A172 (cell line): ENCODE results near the gene GOLIM4. TPM values are rescaled to one million over a fixed set of nuclear protein-coding genes. Genes with fewer than 3 reads are reported as not detected.
"Not testable (repeated sequence)": the region's sequence is repeated elsewhere in the genome, so short reads cannot be mapped to it uniquely, and the experiment has no call there.

ENCODE experiments used
- DNase-seq: peaks from one replicate; pipeline ENCODE4 v3.0.0-alpha.2; 2015; ENCODE audit warnings: low spot score
- total RNA-seq: library from RNA; depleted of rRNA; stranded (reverse); fragments of >200 nt; shearing (Covaris generic); gene quantifications from 2 replicates; pipeline ENCODE4 v1.2.3, GENCODE V29; 2014; rRNA removed

Gene GOLIM4
- total RNA-seq, result 55.2 and 63.9 TPM in 2 replicates

- DNase-seq, result peak; percentile 96
These were observed at the start of gene GOLIM4 for GRCh38 chr3:168095611-168096209. Gene GOLIM4, minus strand, starts transcription at chr3:168095924. Its CDS starts 639 bp downstream, at chr3:168095285.

DNA sequence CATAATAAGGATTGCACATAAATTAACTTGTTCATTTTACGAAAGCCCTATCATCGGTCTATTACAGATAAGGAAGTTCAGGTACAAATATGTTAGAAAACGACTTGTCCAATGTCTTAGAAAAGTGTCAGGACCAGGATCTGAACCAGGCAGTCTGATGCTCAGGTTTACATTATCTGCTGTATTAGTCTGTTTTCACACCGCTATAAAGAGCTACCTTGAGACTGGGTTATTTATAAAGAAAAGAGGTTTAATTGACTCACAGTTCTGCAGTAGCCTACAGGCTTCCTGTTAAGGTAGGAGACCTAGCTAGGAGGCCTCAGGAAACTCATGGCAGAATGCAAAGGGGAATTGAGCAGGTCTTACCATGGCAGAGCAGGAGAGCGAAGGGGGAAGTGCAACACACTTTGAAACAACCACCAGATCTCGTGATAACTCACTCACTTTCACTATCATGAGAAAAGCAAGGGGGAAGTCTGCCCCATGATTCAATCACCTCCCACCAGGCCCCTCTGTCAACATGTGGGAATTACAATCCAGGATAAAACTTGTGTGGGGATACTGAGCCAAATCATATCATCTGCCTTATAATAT lies 45.8 kb upstream of the GOLIM4 start:
- no peak for DNase-seq

GRCh38 chr3:168139947-168140346 lies 44.2 kb upstream of the GOLIM4 start:
- DNase-seq, result no peak

DNA sequence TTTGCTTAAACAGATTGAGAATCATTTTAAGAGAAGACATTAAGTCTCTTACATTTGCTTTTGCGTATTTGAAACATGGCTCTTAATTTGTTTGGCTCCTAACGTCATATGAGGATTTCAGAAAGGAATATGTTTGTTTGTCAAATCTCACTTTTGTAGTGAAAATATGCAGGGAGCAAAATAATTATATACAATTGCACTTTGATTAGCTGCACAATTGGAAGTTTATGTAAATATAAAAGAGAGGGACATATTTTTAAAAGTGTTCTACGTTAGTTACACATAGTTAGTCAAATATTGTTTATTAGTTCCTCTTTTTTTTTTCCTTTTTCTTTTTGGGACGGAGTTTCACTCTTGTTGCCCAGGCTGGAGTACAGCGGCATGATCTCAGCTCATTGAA lies 42.7 kb upstream of the GOLIM4 start:
- no peak for DNase-seq

- peak; percentile 54 for DNase-seq
These were observed 39.2 kb upstream of the GOLIM4 start for GRCh38 chr3:168134931-168135330.

- DNase-seq, result not testable (repeated sequence)
These were observed 34.5 kb upstream of the GOLIM4 start for GRCh38 chr3:168130250-168130649.

GRCh38 chr3:168128463-168128862 lies 32.7 kb upstream of the GOLIM4 start:
- DNase-seq, result not testable (repeated sequence)

DNA sequence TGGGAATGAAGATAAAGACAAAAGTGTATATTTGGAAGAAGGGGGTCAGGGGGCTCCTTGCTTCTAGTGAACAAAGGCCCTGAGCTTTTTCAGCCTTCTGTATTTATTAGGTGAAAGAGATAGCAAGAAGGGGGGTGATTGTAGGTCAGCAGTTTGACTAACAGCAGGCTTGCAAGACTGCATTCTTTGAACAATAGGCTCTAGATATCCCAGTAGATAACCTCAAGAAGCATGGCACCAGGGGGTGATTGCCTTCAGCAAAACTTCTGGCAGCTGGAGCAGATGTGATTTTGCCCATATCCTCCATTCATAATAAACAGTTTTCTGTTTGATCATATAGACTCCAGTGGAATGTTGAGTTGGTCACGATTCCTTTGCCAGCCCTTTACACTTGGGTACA lies 31.7 kb upstream of the GOLIM4 start:
- no peak for DNase-seq

GRCh38 chr3:168124791-168125190 lies 29.1 kb upstream of the GOLIM4 start:
- no peak for DNase-seq

DNA sequence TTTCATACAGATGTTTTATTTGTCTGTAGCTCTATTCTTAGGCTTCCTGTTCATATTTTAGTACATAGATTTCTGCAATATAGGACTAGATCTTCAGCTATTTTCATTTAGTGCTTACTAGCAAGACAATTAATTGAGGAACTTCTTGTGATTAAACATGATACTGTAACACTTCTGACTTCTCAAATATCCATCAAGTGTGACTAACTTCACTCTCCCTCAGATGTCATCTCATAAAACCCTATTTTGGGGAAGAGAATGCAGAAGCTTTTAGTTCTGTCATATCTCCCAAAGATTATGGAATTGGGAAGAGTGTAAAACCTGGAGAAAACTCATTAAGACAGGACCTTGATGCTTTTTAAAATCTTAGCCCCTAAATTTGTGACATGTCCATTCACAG lies 28.6 kb upstream of the GOLIM4 start:
- DNase-seq, result no peak

- no peak for DNase-seq
These were observed 27.8 kb upstream of the GOLIM4 start for GRCh38 chr3:168123201-168124176.

GRCh38 chr3:168121184-168122017 lies 25.7 kb upstream of the GOLIM4 start:
- DNase-seq, result no peak

DNA sequence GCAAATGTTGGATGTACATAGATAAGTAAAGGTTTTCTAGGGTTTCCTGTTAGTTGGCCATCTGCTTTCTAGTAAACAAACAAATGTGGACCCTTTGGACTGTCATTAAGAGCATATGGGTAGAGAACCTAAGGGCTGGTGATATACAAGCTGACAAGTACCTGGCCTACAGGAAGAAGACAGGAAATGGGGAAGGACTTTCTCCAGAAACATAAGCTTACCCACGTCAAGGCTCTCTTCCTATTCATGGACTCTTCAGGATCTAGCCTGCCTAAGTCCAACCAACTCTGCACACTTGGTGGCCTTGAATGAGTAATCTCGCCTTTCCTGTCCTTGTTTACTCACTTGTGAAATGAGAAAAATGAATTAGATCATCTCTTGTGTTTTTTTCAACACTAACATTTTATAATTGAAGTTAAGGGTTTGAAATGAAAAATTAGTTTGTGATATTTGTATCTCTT lies 22.2 kb upstream of the GOLIM4 start:
- no peak for DNase-seq

DNA sequence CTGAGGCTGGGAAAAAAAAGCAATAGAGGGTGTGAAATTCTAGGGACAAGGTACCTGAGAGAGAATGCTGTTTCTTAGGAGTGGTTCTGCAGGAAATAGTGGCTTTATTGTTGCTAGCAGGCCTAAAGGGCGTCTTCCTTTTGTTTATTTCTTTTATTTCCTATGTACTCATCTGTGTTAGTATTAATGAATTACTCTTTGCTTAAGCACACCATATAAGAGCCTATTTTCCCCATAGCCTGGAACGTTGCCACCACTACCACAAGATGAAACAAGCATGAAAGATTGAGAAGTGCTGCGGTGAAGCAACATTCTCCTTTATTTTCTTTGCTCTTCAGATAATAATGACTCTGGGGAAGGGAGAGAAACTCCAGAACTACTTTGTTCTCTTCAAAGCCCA lies 21.3 kb upstream of the GOLIM4 start:
- DNase-seq, result no peak

DNA sequence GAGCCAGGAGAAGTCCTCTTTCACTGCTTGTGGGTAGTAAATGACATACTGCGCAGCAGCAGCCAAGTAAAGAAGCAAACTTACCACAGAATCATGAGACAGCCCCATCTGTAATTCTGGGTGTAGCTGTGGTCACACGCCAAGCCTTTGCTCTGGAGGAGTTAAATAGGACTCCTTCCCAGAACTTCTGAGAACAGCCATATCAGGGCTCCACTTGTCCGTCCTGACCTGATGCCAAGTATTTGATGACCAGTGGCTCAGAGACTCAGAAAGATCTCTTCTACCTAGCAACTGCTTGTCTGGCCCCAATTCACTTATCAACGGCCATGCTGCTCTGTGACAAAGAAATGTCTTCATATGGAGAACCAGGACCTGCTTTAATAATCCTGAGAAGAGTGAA lies 20.6 kb upstream of the GOLIM4 start:
- no peak for DNase-seq

- no peak for DNase-seq
These were observed 18.1 kb upstream of the GOLIM4 start for GRCh38 chr3:168113848-168114247.

DNA sequence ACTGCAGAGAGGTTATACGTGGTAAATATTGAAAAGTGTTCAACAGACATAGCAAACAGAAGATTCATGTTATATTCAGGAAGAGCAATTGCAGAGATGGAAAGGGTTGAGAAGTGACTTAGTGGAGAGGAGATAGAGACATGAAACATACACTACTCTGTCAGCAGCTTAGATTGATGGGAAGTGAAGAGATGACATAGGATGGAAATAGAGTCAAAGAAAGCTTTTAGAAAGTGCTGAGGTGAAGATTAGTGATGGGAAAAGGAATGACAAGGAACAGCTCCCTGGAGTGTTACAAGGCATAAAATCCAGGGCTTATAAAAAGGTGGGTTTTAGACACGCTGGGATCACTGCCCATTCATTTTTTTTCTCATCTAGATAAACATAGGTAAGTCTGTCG lies 17.2 kb upstream of the GOLIM4 start:
- DNase-seq, result no peak

- no peak for DNase-seq
These were observed 8.6 kb upstream of the GOLIM4 start for GRCh38 chr3:168104361-168104760.

DNA sequence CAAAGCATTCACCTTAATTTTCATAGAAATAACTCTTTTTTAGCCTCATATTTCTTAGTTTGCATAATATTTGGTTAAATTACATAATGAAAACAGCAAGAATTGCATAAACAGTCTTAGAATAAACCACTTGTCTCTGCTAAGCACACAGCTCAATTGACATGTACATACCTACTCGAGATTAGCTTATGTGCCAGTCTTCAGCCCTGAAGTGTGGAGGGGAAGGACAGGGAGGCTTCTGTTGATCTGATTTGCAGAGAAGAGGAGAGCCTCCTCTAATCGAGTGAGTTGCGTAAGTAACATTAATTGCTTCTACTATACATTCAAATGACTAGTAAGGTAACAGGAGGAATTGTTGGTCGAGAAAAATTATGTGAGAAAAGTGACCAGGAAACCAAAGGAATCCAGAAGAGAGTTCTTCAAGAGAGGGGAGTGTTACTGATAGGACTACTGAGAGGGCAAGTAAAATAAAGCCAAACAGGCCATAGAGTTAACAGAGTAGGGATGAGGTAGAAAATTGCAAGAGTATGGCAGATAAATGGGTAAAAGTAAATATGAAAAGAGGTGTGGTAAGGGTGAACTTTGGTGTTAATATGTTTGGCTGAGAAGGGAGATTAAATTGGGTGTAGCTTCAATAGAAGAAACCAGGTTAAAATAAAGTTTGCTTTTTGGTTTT lies 7.1 kb upstream of the GOLIM4 start:
- DNase-seq, result no peak

DNA sequence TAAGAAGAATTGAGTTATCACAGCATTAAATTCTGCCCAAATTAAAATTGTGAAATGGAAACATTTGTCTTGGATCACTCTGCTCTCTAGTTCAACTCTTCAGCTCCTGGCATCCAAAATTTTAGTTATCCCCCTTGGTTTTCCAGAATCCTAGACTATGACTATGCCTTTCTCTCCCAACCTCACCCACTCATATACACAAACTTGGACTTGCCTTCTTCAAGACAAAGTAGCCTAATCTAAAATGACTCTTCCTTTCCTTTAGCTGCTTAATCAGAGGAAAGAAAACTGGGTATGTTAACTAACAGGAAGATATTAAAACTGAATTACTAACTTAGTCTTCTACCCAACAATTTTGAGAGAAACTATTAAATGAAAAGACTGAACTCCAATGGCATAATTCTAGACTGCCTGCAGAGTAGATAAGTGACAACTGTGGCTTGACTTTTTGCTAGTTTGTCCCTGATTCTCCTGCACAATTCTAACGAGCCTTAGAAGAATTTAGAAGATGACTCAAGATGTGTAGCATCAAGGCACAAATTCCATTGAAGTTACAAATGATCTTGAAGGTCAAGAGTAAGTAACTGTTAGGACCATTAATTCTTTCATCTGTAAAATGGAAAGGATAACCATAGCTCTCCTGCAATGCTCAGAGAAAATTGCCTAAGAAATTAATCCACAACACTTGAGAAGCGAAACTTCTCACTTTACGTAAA lies 5.2 kb upstream of the GOLIM4 start:
- no peak for DNase-seq
